IMR-90 (cell line): ENCODE results near the gene REG1A.

Experiments used
- CHD1 ChIP-seq: IDR thresholded peaks from 2 replicates; pipeline ENCODE4 v1.6.1; 2012; ENCODE audit warnings: low read depth, low read length, improper control_type of control experiment
- MAFK ChIP-seq: IDR thresholded peaks from 2 replicates; pipeline ENCODE4 v1.6.1; 2012; ENCODE audit warnings: low read depth, low read length, improper control_type of control experiment
- TF ChIP-seq, protein P1 (sequence below): conservative IDR thresholded peaks from 2 replicates; pipeline ENCODE4 v1.5.1; 2012; ENCODE audit warnings: mild to moderate bottlenecking, low read depth, low read length, improper control_type of control experiment

DNA sequence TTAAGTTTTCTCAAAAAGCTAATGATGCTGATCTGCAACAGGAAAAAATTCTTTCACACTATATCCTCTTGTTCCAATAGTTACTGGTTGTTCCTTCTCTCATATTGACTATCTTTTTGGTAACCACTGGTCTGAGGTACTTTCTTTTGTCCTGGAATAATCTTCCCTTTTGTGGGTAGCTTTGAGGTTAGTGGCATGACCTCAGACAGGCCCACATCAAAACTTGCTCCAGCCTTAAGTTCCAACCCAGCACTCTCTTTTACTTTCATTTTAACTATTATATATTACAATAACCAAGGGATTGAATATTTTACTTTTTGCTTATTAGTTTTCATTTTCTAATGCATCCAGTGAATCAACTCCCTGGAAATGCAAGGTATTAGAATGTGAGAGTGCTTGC is 9.5 kb downstream of the REG1A start:
- TF ChIP-seq, protein P1, sequence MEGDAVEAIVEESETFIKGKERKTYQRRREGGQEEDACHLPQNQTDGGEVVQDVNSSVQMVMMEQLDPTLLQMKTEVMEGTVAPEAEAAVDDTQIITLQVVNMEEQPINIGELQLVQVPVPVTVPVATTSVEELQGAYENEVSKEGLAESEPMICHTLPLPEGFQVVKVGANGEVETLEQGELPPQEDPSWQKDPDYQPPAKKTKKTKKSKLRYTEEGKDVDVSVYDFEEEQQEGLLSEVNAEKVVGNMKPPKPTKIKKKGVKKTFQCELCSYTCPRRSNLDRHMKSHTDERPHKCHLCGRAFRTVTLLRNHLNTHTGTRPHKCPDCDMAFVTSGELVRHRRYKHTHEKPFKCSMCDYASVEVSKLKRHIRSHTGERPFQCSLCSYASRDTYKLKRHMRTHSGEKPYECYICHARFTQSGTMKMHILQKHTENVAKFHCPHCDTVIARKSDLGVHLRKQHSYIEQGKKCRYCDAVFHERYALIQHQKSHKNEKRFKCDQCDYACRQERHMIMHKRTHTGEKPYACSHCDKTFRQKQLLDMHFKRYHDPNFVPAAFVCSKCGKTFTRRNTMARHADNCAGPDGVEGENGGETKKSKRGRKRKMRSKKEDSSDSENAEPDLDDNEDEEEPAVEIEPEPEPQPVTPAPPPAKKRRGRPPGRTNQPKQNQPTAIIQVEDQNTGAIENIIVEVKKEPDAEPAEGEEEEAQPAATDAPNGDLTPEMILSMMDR = no peak
- TF ChIP-seq CHD1 (no peak), MAFK (no peak)
